Sigmoid colon (tissue), 7 donors: ENCODE data around the gene HDAC9. TPM values are rescaled to one million over a fixed set of nuclear protein-coding genes. Genes with fewer than 3 reads are reported as not detected.

Source experiments
- DNase-seq: peaks from one replicate; pipeline ENCODE4 v3.0.0-alpha.2; 2019
- H3K27ac ChIP-seq, 4 donors: fragments of 200-600 bp; sonication (generic); one replicate each; pipeline ENCODE4 v1.5.1; 2016 to 2019; ENCODE audit warnings: mild to moderate bottlenecking in 1 of 4
- H3K27me3 ChIP-seq, 3 donors: fragments of 200-600 bp; sonication (generic); one replicate each; pipeline ENCODE4 v1.5.1; 2019; ENCODE audit warnings: mild to moderate bottlenecking in 1 of 3
- H3K36me3 ChIP-seq, 4 donors: fragments of 200-600 bp; sonication (generic); one replicate each; pipeline ENCODE4 v1.5.1; 2016 to 2019
- H3K4me1 ChIP-seq, 4 donors: fragments of 200-600 bp; sonication (generic); one replicate each; pipeline ENCODE4 v1.5.1; 2017 to 2019
- H3K4me3 ChIP-seq, 4 donors: fragments of 200-600 bp; sonication (generic); one replicate each; pipeline ENCODE4 v1.5.1; 2017 to 2019; ENCODE audit warnings: mild to moderate bottlenecking in 2 of 4, moderate library complexity in 1 of 4
- H3K9me3 ChIP-seq, 4 donors: fragments of 200-600 bp in 3 of 4; sonication (generic) in 3 of 4; one replicate each; pipeline versions ENCODE4 v1.5.1 to v1.6.1; 2013 to 2019
- CTCF ChIP-seq, 4 experiments: fragments of 450-650 bp in 3 of 4; fragments of 200-600 bp in 1 of 4; IDR thresholded peaks; one replicate each; pipeline ENCODE4 v1.5.1; 2016 to 2019; ENCODE audit warnings: antibody characterized with exemption in 4 of 4, mild to moderate bottlenecking in 3 of 4, moderate library complexity in 2 of 4
- EP300 ChIP-seq, 4 donors: sonication (generic); formaldehyde crosslinking; IDR thresholded peaks; one replicate each; pipeline ENCODE4 v1.6.1; 2017; ENCODE audit warnings: antibody characterized with exemption in 4 of 4
- POLR2A ChIP-seq, 2 donors: fragments of 450-650 bp; IDR thresholded peaks; one replicate each; pipeline ENCODE4 v1.6.1; 2016; ENCODE audit warnings: antibody characterized with exemption in 2 of 2, mild to moderate bottlenecking in 2 of 2, moderate library complexity in 2 of 2
- POLR2AphosphoS5 ChIP-seq, 4 donors: sonication (generic); formaldehyde crosslinking; IDR thresholded peaks; one replicate each; pipeline ENCODE4 v1.6.1; 2017; ENCODE audit warnings: antibody characterized with exemption in 4 of 4
- WGBS, 2 donors: extraction: QIAGEN DNeasy Blood & Tissue Kit; methylation state at CpG; one replicate each; pipeline ENCODE4 v1.1.7; 2013; 5-methylcytosine and 5-hydroxymethylcytosine counted together
- intact Hi-C: fragments of 100-400 bp; cut with DNase I; formaldehyde crosslinking; loops from one replicate; pipeline ENCODE4 v1.15.1; 2023
- polyA plus RNA-seq, 3 donors: library from polyadenylated mRNA; stranded (reverse); fragments of 200-250 nt; gene quantifications; one replicate each; pipeline ENCODE4 v1.2.3, GENCODE V29; 2013
- total RNA-seq, 4 donors: library from RNA; depleted of rRNA; stranded (reverse); fragments of >200 nt; gene quantifications; one replicate each; pipeline ENCODE4 v1.1.0, GENCODE V29; 2016
- donor health status: healthy with polysubstance abuse.
- donor health status: Bipolar disorder and iron deficiency.
- donor health status: healthy.

HDAC9 gene
- total RNA-seq = 10 to 100 TPM; 22.2 to 38.2 (median 33.5) TPM
- polyA plus RNA-seq = 1 to 10 TPM; 2.4 to 8.1 (median 5.5) TPM

GRCh38 chr7:18495412-18496340, at the start of gene HDAC9:
Gene HDAC9 (plus strand): TSS chr7:18495749. CDS start chr7:18496303, 554 bp downstream.
- Histone ChIP-seq H3K4me1 (peaks cover 0 to 24% (median 20%) of the 10 kb centered on the region in 4 donors), H3K27ac (peak within 1 kb of the TSS; percentile 14 to 52 (median 24)), H3K9me3 (no peaks in the 10 kb centered on the region), H3K27me3 (no peaks in the 10 kb centered on the region), H3K36me3 (no peaks in the 10 kb centered on the region), H3K4me3 (peak within 1 kb of the TSS in 3 of 4 donors; percentile 30 to 42 (median 41))
- no peak for TF ChIP-seq CTCF (IDR thresholded peaks at IDR 0.05)
- TF ChIP-seq EP300 (IDR thresholded peaks at IDR 0.05) = no peak
- TF ChIP-seq POLR2AphosphoS5 (IDR thresholded peaks at IDR 0.05) = no peak
- TF ChIP-seq POLR2A (IDR thresholded peaks at IDR 0.05) = no peak
- WGBS, 2 donors = 23 to 67% methylated on average over 18 of the region's 18 CpGs
- intact Hi-C loops = no loop called here
- no peak for DNase-seq

GRCh38 chr7:18445916-18446520, 49.5 kb upstream of the HDAC9 start:
- DNase-seq = no peak
- Histone ChIP-seq H3K9me3 (no peaks in the 10 kb centered on the region), H3K4me3 (no peak overlapping the region), H3K27ac (peak overlapping the region in 1 of 4 donors; percentile 7), H3K27me3 (no peaks in the 10 kb centered on the region), H3K4me1 (peaks cover 0 to 10% (median 9%) of the 10 kb centered on the region in 4 donors), H3K36me3 (no peaks in the 10 kb centered on the region)
- WGBS, 2 donors = 90 to 93% methylated on average over 4 of the region's 4 CpGs
- intact Hi-C loops = no loop called here
- TF ChIP-seq CTCF (IDR thresholded peaks at IDR 0.05) (no peak), EP300 (IDR thresholded peaks at IDR 0.05) (no peak), POLR2AphosphoS5 (IDR thresholded peaks at IDR 0.05) (no peak), POLR2A (IDR thresholded peaks at IDR 0.05) (no peak)

- H3K36me3 ChIP-seq = no peaks in the 10 kb centered on the region
- no peak for TF ChIP-seq POLR2AphosphoS5 (IDR thresholded peaks at IDR 0.05)
- TF ChIP-seq EP300 (IDR thresholded peaks at IDR 0.05) = no peak
- no peak for TF ChIP-seq POLR2A (IDR thresholded peaks at IDR 0.05)
- no peak for TF ChIP-seq CTCF (IDR thresholded peaks at IDR 0.05)
- peaks cover 0 to 10% (median 9%) of the 10 kb centered on the region in 4 donors for H3K4me1 ChIP-seq
- no peak overlapping the region for H3K27ac ChIP-seq
- DNase-seq = no peak
- no peaks in the 10 kb centered on the region for H3K27me3 ChIP-seq
- intact Hi-C loops = no loop called here
- H3K9me3 ChIP-seq = no peaks in the 10 kb centered on the region
- no peak overlapping the region for H3K4me3 ChIP-seq
Measured at GRCh38 chr7:18450019-18450418, 45.5 kb upstream of the HDAC9 start.

- H3K27me3 ChIP-seq = no peaks in the 10 kb centered on the region
- DNase-seq = no peak
- no peaks in the 10 kb centered on the region for H3K36me3 ChIP-seq
- H3K9me3 ChIP-seq = no peaks in the 10 kb centered on the region
- H3K4me3 ChIP-seq = no peak overlapping the region
- H3K4me1 ChIP-seq = peaks cover 0 to 6% (median 0%) of the 10 kb centered on the region in 4 donors
- TF ChIP-seq EP300 (IDR thresholded peaks at IDR 0.05) (no peak), POLR2AphosphoS5 (IDR thresholded peaks at IDR 0.05) (no peak), CTCF (IDR thresholded peaks at IDR 0.05) (no peak), POLR2A (IDR thresholded peaks at IDR 0.05) (no peak)
- intact Hi-C loops = no loop called here
- H3K27ac ChIP-seq = no peak overlapping the region
Measured at GRCh38 chr7:18455606-18456005, 39.9 kb upstream of the HDAC9 start.
